ENCODE data around the gene SERPINA1.

Gene SERPINA1

DNA sequence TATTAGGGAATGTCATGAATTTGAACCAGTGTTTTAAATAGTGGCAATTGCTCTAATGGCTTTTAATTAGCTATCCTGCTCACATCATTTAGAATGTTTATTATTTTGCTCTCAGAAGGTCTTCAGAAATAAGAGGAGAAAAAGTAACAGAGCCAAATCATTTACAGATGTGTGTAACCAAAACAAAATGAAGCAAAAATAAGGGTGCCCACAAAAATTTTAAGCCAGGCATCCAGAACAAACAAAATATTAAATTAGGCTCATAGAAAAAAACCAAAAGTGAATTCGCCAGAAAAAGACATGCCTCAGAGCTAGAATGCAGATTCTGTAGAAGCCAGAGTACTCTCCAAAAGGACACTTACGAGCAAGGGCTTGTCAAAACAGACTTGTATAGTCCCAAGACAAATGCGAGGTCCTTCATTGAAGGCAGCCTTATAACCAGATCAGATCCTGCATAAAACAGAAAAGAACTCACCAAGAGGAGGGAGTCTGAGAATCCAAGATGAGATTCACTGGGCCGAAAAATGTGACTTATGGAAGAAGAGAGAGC lies 20.2 kb upstream of the SERPINA1 start:
- Histone ChIP-seq H3K36me3 (replicated peaks) (no peaks in the 10 kb centered on the region), H3K4me3 (ENCODE audit: low read depth, low read length) (no peak overlapping the region), H3K27me3 (replicated peaks) (no peaks in the 10 kb centered on the region), H3K27ac (no peak overlapping the region)
- in situ Hi-C loops (cut with HindIII; ENCODE audit: low pct_ligation_motif_present, low sequenced_read_pairs): no loop called here
- TF ChIP-seq, protein P1, sequence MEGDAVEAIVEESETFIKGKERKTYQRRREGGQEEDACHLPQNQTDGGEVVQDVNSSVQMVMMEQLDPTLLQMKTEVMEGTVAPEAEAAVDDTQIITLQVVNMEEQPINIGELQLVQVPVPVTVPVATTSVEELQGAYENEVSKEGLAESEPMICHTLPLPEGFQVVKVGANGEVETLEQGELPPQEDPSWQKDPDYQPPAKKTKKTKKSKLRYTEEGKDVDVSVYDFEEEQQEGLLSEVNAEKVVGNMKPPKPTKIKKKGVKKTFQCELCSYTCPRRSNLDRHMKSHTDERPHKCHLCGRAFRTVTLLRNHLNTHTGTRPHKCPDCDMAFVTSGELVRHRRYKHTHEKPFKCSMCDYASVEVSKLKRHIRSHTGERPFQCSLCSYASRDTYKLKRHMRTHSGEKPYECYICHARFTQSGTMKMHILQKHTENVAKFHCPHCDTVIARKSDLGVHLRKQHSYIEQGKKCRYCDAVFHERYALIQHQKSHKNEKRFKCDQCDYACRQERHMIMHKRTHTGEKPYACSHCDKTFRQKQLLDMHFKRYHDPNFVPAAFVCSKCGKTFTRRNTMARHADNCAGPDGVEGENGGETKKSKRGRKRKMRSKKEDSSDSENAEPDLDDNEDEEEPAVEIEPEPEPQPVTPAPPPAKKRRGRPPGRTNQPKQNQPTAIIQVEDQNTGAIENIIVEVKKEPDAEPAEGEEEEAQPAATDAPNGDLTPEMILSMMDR (IDR thresholded peaks at IDR 0.05; ENCODE audit: low read depth, low read length, missing control alignments): no peak
- no peak for DNase-seq

DNA sequence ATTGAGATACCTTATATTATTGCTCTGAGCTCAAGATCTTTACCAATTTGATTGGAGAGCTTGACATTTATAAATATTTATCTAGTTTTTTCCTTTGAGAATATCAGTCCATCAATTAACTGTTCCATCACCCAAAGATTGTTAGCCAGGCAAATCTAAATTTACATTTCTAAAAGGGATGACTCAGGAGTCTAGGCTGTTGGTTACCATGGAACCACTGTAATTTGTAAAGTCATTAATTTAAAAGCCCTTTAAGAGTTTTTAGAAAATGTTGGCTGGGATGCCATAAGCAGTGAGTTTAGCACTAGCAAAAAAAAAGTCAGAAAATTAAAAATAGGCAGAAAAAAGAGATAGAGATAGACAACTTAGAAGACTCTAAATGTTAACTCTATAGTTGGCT lies 19.5 kb upstream of the SERPINA1 start:
- Histone ChIP-seq H3K4me3 (ENCODE audit: low read depth, low read length) (no peak overlapping the region), H3K27me3 (replicated peaks) (no peaks in the 10 kb centered on the region), H3K36me3 (replicated peaks) (no peaks in the 10 kb centered on the region), H3K27ac (no peak overlapping the region)
- TF ChIP-seq, protein P1 (IDR thresholded peaks at IDR 0.05; ENCODE audit: low read depth, low read length, missing control alignments): no peak
- no peak for DNase-seq
- in situ Hi-C loops (cut with HindIII; ENCODE audit: low pct_ligation_motif_present, low sequenced_read_pairs): no loop called here

DNA sequence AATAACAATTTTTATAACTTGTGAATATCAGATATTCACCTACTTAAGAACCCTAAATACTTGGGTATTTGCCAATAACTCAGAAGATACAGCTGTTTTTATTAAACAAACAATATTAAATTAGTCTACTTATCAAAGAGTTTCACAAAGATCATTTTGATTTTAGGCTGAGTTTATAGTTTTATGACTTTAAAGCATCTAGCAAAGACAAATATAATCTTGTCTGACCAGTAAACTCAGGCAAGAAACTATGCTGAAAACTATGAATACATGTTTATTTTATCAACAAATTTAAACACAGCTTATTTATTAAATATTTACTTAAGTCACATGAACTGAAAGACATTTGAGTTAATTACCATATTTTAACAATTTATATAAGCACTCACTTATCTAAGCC lies 18.5 kb upstream of the SERPINA1 start:
- TF ChIP-seq, protein P1 (IDR thresholded peaks at IDR 0.05; ENCODE audit: low read depth, low read length, missing control alignments): no peak
- in situ Hi-C loops (cut with HindIII; ENCODE audit: low pct_ligation_motif_present, low sequenced_read_pairs): no loop called here
- no peak for DNase-seq
- no peaks in the 10 kb centered on the region for H3K27me3 ChIP-seq (replicated peaks)
- H3K27ac ChIP-seq: no peak overlapping the region
- H3K36me3 ChIP-seq (replicated peaks): no peaks in the 10 kb centered on the region
- H3K4me3 ChIP-seq (ENCODE audit: low read depth, low read length): no peak overlapping the region

DNA sequence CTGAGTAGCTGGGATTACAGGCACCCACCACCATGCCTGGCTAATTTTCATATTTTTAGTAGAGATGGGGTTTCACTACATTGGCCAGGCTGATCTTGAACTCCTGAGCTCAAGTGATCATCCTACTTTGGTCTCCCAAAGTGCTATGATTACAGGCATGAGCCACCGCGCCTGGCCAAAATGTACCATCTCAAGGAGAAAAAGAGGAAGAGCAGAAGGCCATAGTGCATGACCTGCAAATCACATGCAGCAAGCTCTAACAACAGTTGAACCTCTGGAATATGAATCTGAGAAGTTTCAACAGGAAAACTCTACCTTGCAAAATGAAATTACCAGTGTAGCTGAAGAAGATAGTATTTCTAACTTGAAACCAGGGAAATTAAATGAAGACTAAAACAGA lies 17.1 kb upstream of the SERPINA1 start:
- no peaks in the 10 kb centered on the region for H3K27me3 ChIP-seq (replicated peaks)
- TF ChIP-seq, protein P1 (IDR thresholded peaks at IDR 0.05; ENCODE audit: low read depth, low read length, missing control alignments): no peak
- in situ Hi-C loops (cut with HindIII; ENCODE audit: low pct_ligation_motif_present, low sequenced_read_pairs): no loop called here

DNA sequence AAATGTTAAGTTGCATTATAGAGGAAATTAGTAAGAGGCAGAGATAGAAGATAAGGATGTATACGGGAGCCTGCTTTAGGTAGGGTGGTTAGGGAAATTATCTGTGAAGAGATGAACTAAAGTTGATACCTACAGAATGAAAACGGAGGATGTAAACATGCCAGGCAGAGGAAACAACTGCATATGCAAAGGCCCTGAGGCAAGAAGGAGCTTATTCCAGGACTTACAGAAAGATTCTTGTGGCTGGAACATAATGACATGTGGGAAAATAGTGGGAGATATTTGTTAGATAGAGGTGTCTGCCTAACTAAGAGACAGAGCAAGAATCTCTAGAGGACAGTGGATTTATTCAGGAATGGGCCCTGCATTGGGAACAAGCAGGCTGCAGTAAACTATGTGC lies 16.2 kb upstream of the SERPINA1 start:
- no peak for DNase-seq
- no peak overlapping the region for H3K4me3 ChIP-seq (ENCODE audit: low read depth, low read length)
- in situ Hi-C loops (cut with HindIII; ENCODE audit: low pct_ligation_motif_present, low sequenced_read_pairs): no loop called here
- no peaks in the 10 kb centered on the region for H3K36me3 ChIP-seq (replicated peaks)
- no peaks in the 10 kb centered on the region for H3K27me3 ChIP-seq (replicated peaks)
- no peak overlapping the region for H3K27ac ChIP-seq
- TF ChIP-seq, protein P1 (IDR thresholded peaks at IDR 0.05; ENCODE audit: low read depth, low read length, missing control alignments): no peak

More for the DNA sequence above, 17.1 kb upstream of the SERPINA1 start:
- Histone ChIP-seq H3K27ac (no peak overlapping the region), H3K4me3 (ENCODE audit: low read depth, low read length) (no peak overlapping the region), H3K36me3 (replicated peaks) (no peaks in the 10 kb centered on the region)
- DNase-seq: no peak

DNA sequence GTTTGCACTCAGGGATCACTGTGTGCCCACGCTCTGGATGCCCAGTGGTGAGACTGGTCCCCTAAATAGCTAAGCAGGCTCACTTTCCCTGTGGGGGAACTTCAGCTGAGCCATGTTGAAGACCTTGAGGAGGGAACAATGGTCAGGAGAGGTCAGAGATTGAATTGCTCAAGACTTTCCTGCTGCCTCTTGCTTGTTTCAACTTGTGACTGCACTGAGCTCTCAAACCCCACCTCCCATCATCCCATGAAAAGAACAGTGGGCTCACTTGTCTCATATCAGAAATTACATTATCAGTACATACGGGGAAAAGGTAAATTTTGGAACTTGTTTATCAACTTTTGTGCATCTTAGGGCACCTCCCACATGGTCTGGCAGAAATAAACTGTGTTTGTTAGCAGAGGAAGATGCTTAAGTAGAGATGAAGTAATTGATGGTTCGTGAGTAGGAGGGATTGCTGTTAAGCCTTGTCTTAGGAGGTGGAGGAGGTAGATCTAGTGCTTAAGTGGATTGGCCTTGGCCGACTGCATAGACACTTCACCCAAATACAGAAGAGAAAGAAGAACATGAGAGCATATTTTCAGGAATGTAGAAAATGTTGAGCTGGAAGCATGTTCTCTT lies 15.0 kb upstream of the SERPINA1 start:
- in situ Hi-C loops (cut with HindIII; ENCODE audit: low pct_ligation_motif_present, low sequenced_read_pairs): no loop called here
- TF ChIP-seq, protein P1 (IDR thresholded peaks at IDR 0.05; ENCODE audit: low read depth, low read length, missing control alignments): no peak

More for the DNA sequence above, 15.0 kb upstream of the SERPINA1 start:
- Histone ChIP-seq H3K4me3 (ENCODE audit: low read depth, low read length) (no peak overlapping the region), H3K27me3 (replicated peaks) (no peaks in the 10 kb centered on the region), H3K27ac (no peak overlapping the region), H3K36me3 (replicated peaks) (no peaks in the 10 kb centered on the region)
- DNase-seq: no peak
